Fibroblast of skin of right biceps (primary cell): ENCODE results near the gene TTC27.
"Not testable (repeated sequence)": the region's sequence is repeated elsewhere in the genome, so short reads cannot be mapped to it uniquely, and the experiment has no call there.

Experiments used
- DNase-seq: peaks from one replicate; pipeline ENCODE4 v3.0.0-alpha.2; 2013

Gene TTC27

GRCh38 chr2:32627814-32628579 is at the start of gene TTC27:
Gene TTC27 (plus strand): TSS chr2:32628050. CDS start chr2:32628293, 243 bp downstream.
- DNase-seq, result peak; percentile 96

DNA sequence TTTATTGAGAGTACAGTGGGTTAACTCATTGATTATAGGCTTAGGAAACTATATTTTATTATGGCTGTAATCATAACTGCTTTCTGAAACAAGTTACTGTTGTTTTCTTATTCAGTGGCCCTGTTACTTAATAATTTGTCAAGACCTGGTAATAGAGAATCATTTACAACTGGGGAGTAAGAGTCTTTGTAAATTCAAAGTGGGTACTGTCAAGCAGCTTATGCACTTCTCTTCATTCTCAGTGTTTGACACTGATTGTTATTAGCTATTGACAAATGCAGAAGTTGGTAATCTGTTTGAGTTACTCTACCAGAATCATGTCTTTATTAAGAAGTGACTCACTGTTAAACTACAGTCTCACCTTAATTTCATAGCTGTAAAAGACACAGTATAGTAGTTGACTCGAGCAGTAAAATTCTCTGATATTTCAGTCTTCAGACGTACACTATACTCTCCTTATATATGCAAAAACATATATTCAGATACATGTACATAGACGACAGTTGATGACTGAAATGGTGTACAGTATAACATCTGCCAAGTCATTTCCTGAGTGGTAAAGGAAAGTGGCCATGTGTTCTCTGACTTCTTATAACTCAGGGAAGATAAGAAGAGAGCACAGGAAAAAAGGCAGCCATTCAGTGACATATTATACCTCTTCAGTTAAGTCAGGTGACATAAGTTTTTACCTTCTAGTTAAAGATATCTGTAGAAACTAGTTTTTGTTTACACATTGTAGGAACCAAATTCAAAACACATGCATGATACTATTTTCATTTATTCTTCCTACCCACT is 36.0 kb upstream of the TTC27 start:
- peak; percentile 8 for DNase-seq

- no peak for DNase-seq
Measured at GRCh38 chr2:32594573-32594972, 33.3 kb upstream of the TTC27 start.

DNA sequence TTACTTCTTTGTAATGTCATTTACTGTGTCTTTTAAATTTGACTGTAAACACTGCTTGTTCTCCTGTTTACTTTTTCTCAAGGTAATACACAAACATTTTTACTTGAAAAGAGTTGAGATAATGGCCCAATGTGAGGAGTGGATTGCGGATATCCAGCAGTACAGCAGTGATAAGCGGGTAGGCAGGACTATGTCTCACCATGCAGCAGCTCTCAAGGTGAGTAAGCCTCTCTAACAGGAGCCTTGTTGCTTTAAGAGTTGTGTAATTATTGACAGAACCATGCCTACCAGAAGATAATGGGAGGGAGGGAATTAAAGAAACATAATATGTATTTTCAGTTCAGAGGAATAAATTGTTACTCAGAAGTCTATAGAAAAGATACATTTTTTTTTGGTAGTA is 16.5 kb upstream of the TTC27 start:
- no peak for DNase-seq

DNA sequence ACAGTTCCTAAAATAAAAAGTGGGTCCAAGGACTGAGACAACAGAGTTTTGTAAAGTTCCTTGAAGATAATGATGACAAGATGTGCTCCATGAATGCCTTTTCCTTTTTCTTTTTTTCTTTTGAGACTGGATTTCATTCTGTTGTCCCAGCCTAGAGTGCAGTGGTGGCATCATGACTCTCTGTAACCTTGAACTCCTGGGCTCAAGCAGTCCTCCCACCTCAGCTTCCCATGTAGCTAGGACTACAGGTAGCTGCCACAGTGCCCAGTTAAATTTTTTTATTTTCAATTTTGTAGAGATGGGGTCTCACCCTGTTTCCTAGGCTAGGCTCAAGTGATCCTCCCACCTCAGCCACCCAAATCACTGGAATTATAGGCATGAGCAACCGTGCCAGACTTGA is 16.1 kb upstream of the TTC27 start:
- no peak for DNase-seq

GRCh38 chr2:32614084-32614483 is 13.8 kb upstream of the TTC27 start:
- no peak for DNase-seq

- no peak for DNase-seq
Measured at GRCh38 chr2:32617599-32618189, 10.2 kb upstream of the TTC27 start.

GRCh38 chr2:32622570-32623310 is 5.1 kb upstream of the TTC27 start:
- DNase-seq, result no peak

- no peak for DNase-seq
Measured at GRCh38 chr2:32623311-32623706, 4.5 kb upstream of the TTC27 start.

GRCh38 chr2:32624812-32625211 is 3.0 kb upstream of the TTC27 start:
- no peak for DNase-seq

DNA sequence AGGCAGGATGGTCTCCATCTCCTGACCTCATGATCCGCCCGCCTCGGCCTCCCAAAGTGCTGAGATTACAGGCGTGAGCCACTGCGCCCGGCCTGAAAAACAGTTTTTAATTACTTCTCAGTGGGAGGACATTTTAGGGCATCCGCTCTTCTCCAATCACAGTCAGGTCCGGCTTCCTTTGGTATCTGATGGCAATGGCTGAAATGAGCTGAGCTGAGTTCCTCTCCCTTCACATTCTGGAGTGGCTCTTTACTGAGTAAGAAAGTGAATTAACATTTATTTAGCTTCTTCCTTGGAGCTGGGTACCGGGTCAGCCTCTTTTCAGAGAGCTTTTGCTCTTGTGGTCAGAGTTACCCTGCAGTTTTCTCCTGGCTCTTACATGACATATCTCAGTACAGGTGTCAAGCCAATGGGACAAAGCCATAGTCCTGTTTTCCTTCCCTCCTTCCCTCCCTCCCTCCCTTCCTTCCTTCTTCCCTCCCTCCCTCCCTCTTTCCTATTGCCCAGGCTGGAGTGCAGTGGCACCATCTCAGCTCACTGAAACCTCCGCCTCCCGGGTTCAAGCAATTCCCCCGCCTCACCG is 1.1 kb upstream of the TTC27 start:
- DNase-seq, result no peak

DNA sequence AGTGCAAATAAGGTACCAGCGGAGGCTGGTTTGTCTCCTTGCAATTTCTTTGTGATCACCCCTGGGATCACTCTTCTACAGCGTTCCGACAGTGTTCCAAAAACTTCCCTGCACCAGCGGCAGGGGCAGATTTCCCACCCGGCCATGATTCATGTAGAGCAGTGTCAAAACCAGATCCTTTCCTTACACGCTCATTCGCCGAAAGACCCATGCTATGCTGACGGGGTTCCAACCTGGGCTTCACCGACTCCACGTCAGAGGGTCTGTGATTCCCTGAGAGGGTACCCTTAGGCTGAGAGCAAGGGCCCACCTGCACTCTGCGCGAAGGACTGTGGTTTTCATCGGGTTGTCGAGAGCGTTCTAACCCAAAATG is 423 bp upstream of the TTC27 start:
- peak; percentile 64 for DNase-seq

GRCh38 chr2:32632089-32632488 is 4.2 kb downstream of the TTC27 start:
- peak; percentile 75 for DNase-seq

GRCh38 chr2:32633040-32633439 is 5.2 kb downstream of the TTC27 start:
- DNase-seq, result no peak

DNA sequence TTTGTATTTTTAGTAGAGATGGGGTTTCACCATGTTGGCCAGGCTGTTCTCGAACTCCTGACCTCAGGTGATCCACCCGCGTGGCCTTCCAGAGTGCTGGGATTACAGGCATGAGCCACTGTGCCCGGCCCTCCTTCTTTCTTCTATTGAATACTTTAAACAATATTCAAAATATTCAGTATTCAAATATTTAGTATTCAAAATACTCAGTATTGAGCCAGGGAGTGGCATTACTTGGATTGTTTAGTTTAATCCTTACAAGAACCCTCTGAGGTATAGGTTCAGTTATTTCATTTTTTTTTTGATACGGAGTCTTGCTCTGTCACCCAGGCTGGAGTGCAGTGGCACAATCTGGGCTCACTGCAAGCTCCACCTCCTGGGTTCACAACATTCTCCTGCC is 10.7 kb downstream of the TTC27 start:
- not testable (repeated sequence) for DNase-seq

DNA sequence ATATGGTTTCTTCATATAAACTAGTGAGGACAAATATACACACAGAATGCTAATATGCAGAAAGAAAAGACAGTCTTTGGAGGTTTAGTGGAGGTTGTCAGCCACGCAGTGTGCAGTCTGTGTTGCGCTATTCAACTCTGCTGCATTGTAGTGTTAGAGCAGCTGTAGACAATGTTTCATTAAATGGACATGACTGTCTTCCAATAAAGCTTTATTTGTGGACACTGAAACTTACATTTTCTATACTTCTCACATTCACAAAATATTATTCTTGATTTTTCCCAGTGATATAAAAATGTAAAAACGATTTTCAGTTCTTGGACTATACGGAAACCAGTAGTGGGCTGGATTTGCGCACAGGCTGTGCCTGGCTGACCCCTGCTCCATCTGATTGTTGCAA is 13.3 kb downstream of the TTC27 start:
- no peak for DNase-seq

DNA sequence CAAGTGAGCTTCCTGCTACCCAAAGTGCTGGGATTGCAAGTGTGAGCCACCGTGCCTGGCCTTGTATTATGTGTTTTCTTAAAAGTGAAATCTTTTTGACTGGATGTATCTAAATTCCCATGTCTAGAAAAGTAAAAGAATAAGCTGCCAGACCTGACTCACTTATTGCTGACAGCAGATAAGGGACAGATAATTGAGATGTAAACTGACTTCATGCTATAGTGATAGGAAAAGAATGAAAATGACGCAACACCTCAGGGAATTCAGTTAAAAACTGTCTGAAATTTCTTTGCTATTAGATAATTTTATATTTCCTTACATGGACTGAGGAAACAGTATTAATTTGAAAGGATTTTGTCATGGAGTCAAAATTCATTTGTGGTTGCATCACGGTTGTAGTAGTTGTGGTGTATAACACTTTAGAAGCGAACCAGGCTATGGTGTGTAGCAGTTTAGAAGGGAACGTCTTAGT is 19.4 kb downstream of the TTC27 start:
- DNase-seq, result peak; percentile 94

GRCh38 chr2:32652555-32653209 is 24.8 kb downstream of the TTC27 start:
- peak; percentile 35 for DNase-seq

DNA sequence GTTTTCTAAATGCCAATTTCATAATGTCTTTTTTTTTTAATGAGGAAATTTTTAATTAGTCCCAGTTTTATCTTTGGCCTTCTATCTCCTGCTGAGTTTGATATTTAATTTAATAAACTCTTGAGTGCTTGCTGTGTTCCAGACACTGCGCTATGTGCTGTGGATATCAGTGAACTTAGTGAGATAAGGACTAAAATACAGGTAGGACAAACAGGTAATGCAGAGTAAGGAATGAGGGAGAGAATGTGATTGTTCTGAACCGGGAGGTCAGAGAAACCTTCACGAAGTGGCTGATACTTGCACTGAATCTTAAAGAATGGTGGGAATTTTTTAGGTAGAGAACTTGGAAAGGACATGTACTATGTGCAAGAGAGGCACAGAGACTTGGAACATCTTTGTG is 28.2 kb downstream of the TTC27 start:
- no peak for DNase-seq

- peak; percentile 13 for DNase-seq
Measured at GRCh38 chr2:32663864-32664263, 36.0 kb downstream of the TTC27 start.

- DNase-seq, result no peak
Measured at GRCh38 chr2:32666704-32667103, 38.9 kb downstream of the TTC27 start.

GRCh38 chr2:32668254-32668653 is 40.4 kb downstream of the TTC27 start:
- DNase-seq, result no peak
